ENCODE data around the gene ADAMTS6.

GRCh38 chr5:65102371-65102975, 379.2 kb downstream of the ADAMTS6 start:
- TF ChIP-seq POLR2A (IDR thresholded peaks at IDR 0.05) (no peak), CTCF (IDR thresholded peaks at IDR 0.05) (no peak)
